Left forelimb (tissue), 1 donor: ENCODE data around the gene PEX10.
A peak's percentile ranks its signal among the peaks of the same experiment; 100 is the strongest.

ENCODE experiments used
- DNase-seq: peaks from one replicate; pipeline ENCODE4 v3.0.0-alpha.2; 2018; ENCODE audit warnings: low spot score

PEX10 gene

GRCh38 chr1:2388004-2388913 lies 24.1 kb downstream of the PEX10 start:
- no peak for DNase-seq

GRCh38 chr1:2386636-2387611 lies 25.4 kb downstream of the PEX10 start:
- DNase-seq = no peak

GRCh38 chr1:2385606-2386280 lies 26.6 kb downstream of the PEX10 start:
- no peak for DNase-seq

GRCh38 chr1:2384941-2385481 lies 27.4 kb downstream of the PEX10 start:
- no peak for DNase-seq

GRCh38 chr1:2384130-2384860 lies 28.1 kb downstream of the PEX10 start:
- no peak for DNase-seq

GRCh38 chr1:2383576-2383975 lies 28.8 kb downstream of the PEX10 start:
- no peak for DNase-seq

GRCh38 chr1:2382621-2383361 lies 29.6 kb downstream of the PEX10 start:
- DNase-seq = no peak

- DNase-seq = peak; percentile 91
Observed at GRCh38 chr1:2381741-2382620, 30.4 kb downstream of the PEX10 start.

- DNase-seq = no peak
Observed at GRCh38 chr1:2380816-2381591, 31.4 kb downstream of the PEX10 start.

GRCh38 chr1:2379733-2380404 lies 32.5 kb downstream of the PEX10 start:
- no peak for DNase-seq

- no peak for DNase-seq
Observed at GRCh38 chr1:2378956-2379732, 33.2 kb downstream of the PEX10 start.

GRCh38 chr1:2378441-2378851 lies 33.9 kb downstream of the PEX10 start:
- DNase-seq = no peak

GRCh38 chr1:2377751-2378440 lies 34.5 kb downstream of the PEX10 start:
- DNase-seq = no peak

- no peak for DNase-seq
Observed at GRCh38 chr1:2376931-2377672, 35.3 kb downstream of the PEX10 start.

GRCh38 chr1:2376261-2376741 lies 36.1 kb downstream of the PEX10 start:
- DNase-seq = peak; percentile 61

GRCh38 chr1:2375923-2376260 lies 36.5 kb downstream of the PEX10 start:
- DNase-seq = no peak
